B cell (primary cell): Measurements from ENCODE around the gene CAP1. TPM values are rescaled to one million over a fixed set of nuclear protein-coding genes. Genes with fewer than 3 reads are reported as not detected.
A peak's percentile ranks its signal among the peaks of the same experiment; 100 is the strongest.

Source experiments
- ATAC-seq: fragments of 200-7000 bp; cut with Tn5 transposase; one replicate; pipeline ENCODE4 v1.10.0; 2021; ENCODE audit warnings: low read depth, mild to moderate bottlenecking, moderate number of reproducible peaks, moderate library complexity
- CTCF ChIA-PET: fragments of 350-600 bp; sonication (Branson Sonifier 250); formaldehyde crosslinking; loops from one replicate; lab custom pipeline; 2021; ENCODE audit warnings: antibody characterized with exemption, inconsistent platforms; lab: Charles Lee
- POLR2A ChIA-PET: fragments of 350-600 bp; sonication (Branson Sonifier 250); formaldehyde crosslinking; loops from one replicate; lab custom pipeline; 2021; ENCODE audit warnings: antibody characterized with exemption; lab: Charles Lee
- DNase-seq: peaks from one replicate; pipeline ENCODE4 v3.0.0; 2013
- H2AFZ ChIP-seq: 2 replicates; pipeline ENCODE4 v1.6.1; 2012; ENCODE audit warnings: mild to moderate bottlenecking, low read depth, low read length; ENCODE audit not compliant: insufficient read depth, poor library complexity, severe bottlenecking
- H3K27ac ChIP-seq, 2 donors: 1 replicate in 1 of 2; 2 replicates in 1 of 2; pipeline ENCODE4 v1.5.1; 2012 to 2013; ENCODE audit warnings: low read length in 2 of 2, mild to moderate bottlenecking in 2 of 2, moderate library complexity in 1 of 2
- H3K27me3 ChIP-seq, 4 experiments: fragments of 200-600 bp in 1 of 4; sonication (generic) in 1 of 4; replicated peaks in 1 of 4; 1 replicate in 2 of 4; 2 replicates in 2 of 4; pipeline versions ENCODE4 v1.6.1 to v1.7.0; 2013 to 2016; ENCODE audit warnings: low read length in 3 of 4, mild to moderate bottlenecking in 2 of 4, mixed read lengths in 1 of 4, moderate library complexity in 1 of 4; ENCODE audit not compliant: insufficient read depth in 4 of 4, control insufficient read depth in 3 of 4; ENCODE audit errors: control extremely low read depth in 1 of 4
- H3K36me3 ChIP-seq, 2 experiments: replicated peaks in 1 of 2; 1 replicate in 1 of 2; 2 replicates in 1 of 2; pipeline versions ENCODE4 v1.6.1 to v1.7.1; 2013; ENCODE audit warnings: low read length in 1 of 2; ENCODE audit not compliant: insufficient read depth in 2 of 2, control insufficient read depth in 1 of 2; ENCODE audit errors: control extremely low read depth in 1 of 2, extremely low read depth in 1 of 2
- H3K4me1 ChIP-seq, 2 donors: fragments of 200-600 bp in 1 of 2; sonication (generic) in 1 of 2; 1 replicate in 1 of 2; 2 replicates in 1 of 2; pipeline versions ENCODE4 v1.5.1 to v1.6.1; 2013 to 2017; ENCODE audit warnings: low read length in 2 of 2; ENCODE audit not compliant: control insufficient read depth in 2 of 2, insufficient read depth in 2 of 2
- H3K4me2 ChIP-seq: replicated peaks from 2 replicates; pipeline ENCODE3; 2012; ENCODE audit warnings: mild to moderate bottlenecking, low read depth, low read length; ENCODE audit not compliant: poor library complexity, severe bottlenecking
- H3K4me3 ChIP-seq, 5 experiments: fragments of 200-600 bp in 1 of 5; sonication (generic) in 1 of 5; 1 replicate in 3 of 5; 2 replicates in 2 of 5; pipeline versions ENCODE4 v1.5.1 to v1.7.0; 2011 to 2016; ENCODE audit warnings: low read length in 4 of 5, mild to moderate bottlenecking in 4 of 5, low read depth in 2 of 5, control low read depth in 1 of 5, moderate library complexity in 1 of 5; ENCODE audit not compliant: insufficient read depth in 1 of 5; ENCODE audit errors: control extremely low read depth in 1 of 5, extremely low read depth in 1 of 5
- H3K79me2 ChIP-seq: fragments of 200-600 bp; sonication (generic); one replicate; pipeline ENCODE4 v1.6.0; 2016; ENCODE audit warnings: low read length; ENCODE audit not compliant: control insufficient read depth, insufficient read depth
- H3K9ac ChIP-seq: fragments of 200-600 bp; sonication (generic); 2 replicates; pipeline ENCODE4 v1.6.1; 2017; ENCODE audit warnings: mild to moderate bottlenecking, low read length, moderate library complexity
- H3K9me3 ChIP-seq, 3 donors: one replicate each; pipeline versions ENCODE4 v1.6.1 to v1.7.1; 2013; ENCODE audit warnings: low read length in 2 of 3; ENCODE audit not compliant: control insufficient read depth in 2 of 3, insufficient read depth in 1 of 3; ENCODE audit errors: control extremely low read depth in 1 of 3
- H4K20me1 ChIP-seq: 2 replicates; pipeline ENCODE4 v1.6.0; 2012; ENCODE audit warnings: mild to moderate bottlenecking, low read length; ENCODE audit not compliant: insufficient read depth, control insufficient read depth, poor library complexity, severe bottlenecking
- H3K27ac Mint-ChIP-seq: one replicate; pipeline ENCODE4 v1.8.0; 2021; ENCODE audit warnings: mixed read lengths
- H3K27me3 Mint-ChIP-seq: one replicate; pipeline ENCODE4 v1.8.0; 2021; ENCODE audit warnings: mixed read lengths
- H3K4me1 Mint-ChIP-seq: one replicate; pipeline ENCODE4 v1.8.0; 2021; ENCODE audit warnings: mixed read lengths
- H3K4me3 Mint-ChIP-seq: one replicate; pipeline ENCODE4 v1.8.0; 2021; ENCODE audit warnings: mixed read lengths
- H3K9me3 Mint-ChIP-seq: one replicate; pipeline ENCODE4 v1.8.0; 2022; ENCODE audit warnings: mixed read lengths; ENCODE audit not compliant: insufficient read depth
- EZH2 ChIP-seq: IDR thresholded peaks from 2 replicates; pipeline ENCODE4 v1.6.1; 2012; ENCODE audit warnings: borderline replicate concordance, low read depth, mild to moderate bottlenecking, moderate library complexity, low read length; ENCODE audit not compliant: insufficient read depth, poor library complexity, severe bottlenecking
- WGBS: methylation state at CpG from one replicate; pipeline ENCODE4 v1.1.5; 2013; ENCODE audit warnings: missing lambda C conversion rate; ENCODE audit not compliant: insufficient coverage; 5-methylcytosine and 5-hydroxymethylcytosine counted together
- intact Hi-C: fragments of 100-400 bp; cut with micrococcal nuclease; formaldehyde crosslinking; loops from one replicate; pipeline ENCODE4 v1.10.0; 2022
- polyA plus RNA-seq: library from polyadenylated mRNA; depleted of rRNA; stranded (reverse); fragments of >200 nt; gene quantifications from 2 replicates; pipeline ENCODE4 v1.2.3, GENCODE V29; 2012
- total RNA-seq, 2 donors: library from RNA; stranded (reverse); fragments of 120-200 nt in 1 of 2; gene quantifications; 1 replicate in 1 of 2; 2 replicates in 1 of 2; pipeline versions ENCODE4 v1.2.3 to v1.2.4, GENCODE V29; 2013 to 2022
- TF ChIP-seq, protein P1 (sequence below): fragments of 200-600 bp; IDR thresholded peaks from one replicate; pipeline ENCODE4 v1.8.0; 2022; ENCODE audit warnings: antibody characterized with exemption, mild to moderate bottlenecking

The CAP1 gene
- total and polyA plus RNA-seq, 2 donors (not counting 1 experiment from before 2014, with no cell fraction given) = 175 to 203 TPM

DNA sequence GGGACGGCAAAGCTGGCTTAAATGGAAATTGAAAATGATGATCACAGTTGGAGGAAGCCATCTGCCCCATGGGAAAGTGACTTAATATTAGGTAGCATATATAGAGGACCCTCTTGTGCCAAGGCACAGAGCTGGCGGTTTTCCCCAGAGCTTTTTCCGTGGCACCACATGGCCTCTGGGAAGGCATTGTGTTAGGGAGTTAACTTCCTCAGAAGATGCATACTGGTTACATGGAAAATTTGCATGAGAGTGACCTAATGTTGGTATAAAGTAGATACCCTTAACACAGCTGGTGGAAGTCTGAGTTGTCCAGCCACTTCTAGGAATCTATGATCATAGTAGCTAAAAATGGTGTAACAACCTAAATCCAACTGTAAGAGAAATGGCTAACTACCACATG is 27.3 kb downstream of the CAP1 start:
- no peak overlapping the region for H3K4me3 Mint-ChIP-seq
- no peaks in the 10 kb centered on the region for H3K27me3 ChIP-seq
- peaks cover 39% of the 10 kb centered on the region in 2 donors for H3K4me1 ChIP-seq
- H3K27ac ChIP-seq = peak overlapping the region in 1 of 2 donors; percentile 36
- H3K9me3 Mint-ChIP-seq = no peaks in the 10 kb centered on the region
- DNase-seq (no peak), ATAC-seq (no peak)
- peaks cover 33% of the 10 kb centered on the region for H3K79me2 ChIP-seq
- peaks cover 3% of the 10 kb centered on the region for H4K20me1 ChIP-seq
- H3K4me3 ChIP-seq = no peak overlapping the region
- peak overlapping the region; percentile 37 for H3K27ac Mint-ChIP-seq
- H3K36me3 ChIP-seq = peaks cover 16 to 93% of the 10 kb centered on the region in 2 experiments
- ChIA-PET POLR2A (no interaction called here), CTCF (interaction anchor here (0.7 to 1.5 kb wide), 2 partner anchors 16 to 73 kb away, joined by 3 to 5 read pairs; no protein-coding TSS in a partner anchor)
- TF ChIP-seq, protein P1, sequence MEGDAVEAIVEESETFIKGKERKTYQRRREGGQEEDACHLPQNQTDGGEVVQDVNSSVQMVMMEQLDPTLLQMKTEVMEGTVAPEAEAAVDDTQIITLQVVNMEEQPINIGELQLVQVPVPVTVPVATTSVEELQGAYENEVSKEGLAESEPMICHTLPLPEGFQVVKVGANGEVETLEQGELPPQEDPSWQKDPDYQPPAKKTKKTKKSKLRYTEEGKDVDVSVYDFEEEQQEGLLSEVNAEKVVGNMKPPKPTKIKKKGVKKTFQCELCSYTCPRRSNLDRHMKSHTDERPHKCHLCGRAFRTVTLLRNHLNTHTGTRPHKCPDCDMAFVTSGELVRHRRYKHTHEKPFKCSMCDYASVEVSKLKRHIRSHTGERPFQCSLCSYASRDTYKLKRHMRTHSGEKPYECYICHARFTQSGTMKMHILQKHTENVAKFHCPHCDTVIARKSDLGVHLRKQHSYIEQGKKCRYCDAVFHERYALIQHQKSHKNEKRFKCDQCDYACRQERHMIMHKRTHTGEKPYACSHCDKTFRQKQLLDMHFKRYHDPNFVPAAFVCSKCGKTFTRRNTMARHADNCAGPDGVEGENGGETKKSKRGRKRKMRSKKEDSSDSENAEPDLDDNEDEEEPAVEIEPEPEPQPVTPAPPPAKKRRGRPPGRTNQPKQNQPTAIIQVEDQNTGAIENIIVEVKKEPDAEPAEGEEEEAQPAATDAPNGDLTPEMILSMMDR = no peak
- TF ChIP-seq EZH2 = no peak
- no peak overlapping the region for H2AFZ ChIP-seq
- H3K9ac ChIP-seq = no peak overlapping the region
- H3K9me3 ChIP-seq = no peaks in the 10 kb centered on the region
- intact Hi-C loops = no loop called here
- peaks cover 40% of the 10 kb centered on the region for H3K4me1 Mint-ChIP-seq
- H3K27me3 Mint-ChIP-seq = no peaks in the 10 kb centered on the region
- WGBS = 97% methylated on average over 3 of the region's 3 CpGs
- no peak overlapping the region for H3K4me2 ChIP-seq

GRCh38 chr1:40072142-40072541 is 31.6 kb downstream of the CAP1 start:
- H3K27me3 ChIP-seq = no peaks in the 10 kb centered on the region
- peaks cover 2 to 77% of the 10 kb centered on the region in 2 experiments for H3K36me3 ChIP-seq
- no peak overlapping the region for H3K4me3 ChIP-seq
- ChIA-PET CTCF (interaction anchor here (1.0 kb wide), 2 partner anchors 12 to 264 kb away, joined by 3 to 4 read pairs; no protein-coding TSS in a partner anchor), POLR2A (interaction anchor here (0.6 kb wide), 1 partner anchor 23 kb away, joined by 3 read pairs; no protein-coding TSS in a partner anchor)
- H3K4me1 ChIP-seq = peaks cover 10 to 13% of the 10 kb centered on the region in 2 donors
- H3K9ac ChIP-seq = no peak overlapping the region
- H3K27ac ChIP-seq = no peak overlapping the region
- intact Hi-C loops = no loop called here
- no peak for TF ChIP-seq EZH2
- TF ChIP-seq, protein P1 = no peak
- peaks cover 10% of the 10 kb centered on the region for H3K4me1 Mint-ChIP-seq
- H3K9me3 Mint-ChIP-seq = no peaks in the 10 kb centered on the region
- no peaks in the 10 kb centered on the region for H3K27me3 Mint-ChIP-seq
- DNase-seq (no peak), ATAC-seq (no peak)
- H3K4me3 Mint-ChIP-seq = no peak overlapping the region
- H3K27ac Mint-ChIP-seq = peak overlapping the region; percentile 62
- no peak overlapping the region for H3K4me2 ChIP-seq
- peaks cover 10% of the 10 kb centered on the region for H3K79me2 ChIP-seq
- no peak overlapping the region for H2AFZ ChIP-seq
- H3K9me3 ChIP-seq = no peaks in the 10 kb centered on the region
- peaks cover 4% of the 10 kb centered on the region for H4K20me1 ChIP-seq
